HG03378 (cell line): ENCODE data around the gene CORIN.

Source experiments
- ATAC-seq: cut with Tn5 transposase; IDR thresholded peaks from one replicate; pipeline ENCODE4 v1.9.1; 2021; ENCODE audit warnings: mild to moderate bottlenecking, moderate library complexity; ENCODE audit not compliant: unreplicated experiment

The CORIN gene

GRCh38 chr4:47831026-47831679, 6.7 kb downstream of the CORIN start:
- no peak for ATAC-seq

GRCh38 chr4:47830265-47831025, 7.4 kb downstream of the CORIN start:
- ATAC-seq = no peak

- ATAC-seq = no peak
Observed at GRCh38 chr4:47829438-47829837, 8.4 kb downstream of the CORIN start.

DNA sequence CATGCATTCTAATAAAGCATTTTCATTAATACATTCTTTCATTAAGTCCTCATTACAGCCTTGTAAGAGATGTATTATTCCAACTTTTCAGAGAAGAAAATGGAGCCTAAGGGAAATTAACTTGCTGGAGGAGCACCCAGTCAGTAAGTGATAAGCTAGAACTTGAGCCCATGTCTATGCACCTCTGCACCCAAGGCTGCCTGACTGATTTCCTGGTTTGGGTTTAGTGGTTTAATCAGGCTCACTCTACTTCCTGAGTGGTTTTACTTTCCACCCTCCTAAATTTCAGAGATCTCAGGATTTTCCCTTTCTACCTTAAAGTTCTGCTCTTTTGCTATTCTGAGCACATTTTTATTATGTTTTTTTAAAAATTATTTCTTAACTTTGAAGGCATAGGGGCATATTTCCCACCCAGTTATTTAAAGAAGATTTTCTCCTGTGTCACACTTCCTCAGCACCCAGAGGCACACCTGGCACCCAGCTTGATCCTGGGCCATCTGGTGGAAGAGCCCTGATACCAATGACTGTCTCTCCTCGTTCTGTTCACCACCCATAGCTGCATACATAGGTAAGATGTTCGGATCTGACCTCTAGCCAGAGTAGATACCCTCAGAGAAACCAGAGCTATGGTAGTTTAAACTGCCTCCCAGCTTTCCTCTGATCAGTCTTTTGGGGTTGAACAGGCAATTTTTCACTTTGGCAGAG, 10.4 kb downstream of the CORIN start:
- ATAC-seq = no peak

DNA sequence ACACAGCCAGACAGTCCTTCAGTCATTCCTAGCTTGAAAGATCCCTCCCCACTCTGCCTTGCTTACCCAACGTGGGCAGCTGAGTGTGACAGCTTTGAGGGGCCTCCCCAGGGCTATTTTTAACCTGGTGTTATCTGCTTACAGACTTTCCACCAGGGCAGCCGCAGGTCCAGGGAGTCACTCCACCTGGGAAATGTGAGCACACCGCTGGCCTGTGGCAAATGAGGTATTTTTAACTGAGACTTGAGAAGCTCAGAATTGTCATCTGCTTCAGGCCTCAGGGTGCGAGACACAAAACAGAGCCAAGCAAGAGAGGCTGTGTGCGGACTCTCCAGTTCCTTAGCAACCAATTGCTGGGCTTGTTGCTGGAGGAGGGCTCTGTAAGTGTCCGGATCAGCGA, 13.0 kb downstream of the CORIN start:
- ATAC-seq = peak; percentile 77

- no peak for ATAC-seq
Observed at GRCh38 chr4:47819178-47819577, 18.7 kb downstream of the CORIN start.

GRCh38 chr4:47817275-47817674, 20.6 kb downstream of the CORIN start:
- ATAC-seq = no peak

DNA sequence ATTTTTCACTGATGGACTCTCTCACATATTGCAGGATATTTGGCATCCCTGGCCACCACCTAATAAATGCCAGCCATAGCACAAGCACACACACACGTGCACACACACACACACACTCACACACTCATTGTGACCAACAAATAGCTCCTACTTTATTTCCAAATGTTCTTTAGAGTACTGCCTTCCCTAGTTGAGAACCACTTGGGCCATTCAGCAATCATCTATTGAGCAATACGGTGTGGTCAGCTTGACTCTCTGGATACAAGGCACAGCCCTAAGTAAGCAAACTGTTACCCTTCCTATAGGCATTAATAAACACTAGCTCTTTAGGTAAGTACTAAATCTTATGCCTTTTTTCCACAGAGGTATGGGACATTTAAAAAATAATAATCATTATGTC, 21.1 kb downstream of the CORIN start:
- no peak for ATAC-seq

DNA sequence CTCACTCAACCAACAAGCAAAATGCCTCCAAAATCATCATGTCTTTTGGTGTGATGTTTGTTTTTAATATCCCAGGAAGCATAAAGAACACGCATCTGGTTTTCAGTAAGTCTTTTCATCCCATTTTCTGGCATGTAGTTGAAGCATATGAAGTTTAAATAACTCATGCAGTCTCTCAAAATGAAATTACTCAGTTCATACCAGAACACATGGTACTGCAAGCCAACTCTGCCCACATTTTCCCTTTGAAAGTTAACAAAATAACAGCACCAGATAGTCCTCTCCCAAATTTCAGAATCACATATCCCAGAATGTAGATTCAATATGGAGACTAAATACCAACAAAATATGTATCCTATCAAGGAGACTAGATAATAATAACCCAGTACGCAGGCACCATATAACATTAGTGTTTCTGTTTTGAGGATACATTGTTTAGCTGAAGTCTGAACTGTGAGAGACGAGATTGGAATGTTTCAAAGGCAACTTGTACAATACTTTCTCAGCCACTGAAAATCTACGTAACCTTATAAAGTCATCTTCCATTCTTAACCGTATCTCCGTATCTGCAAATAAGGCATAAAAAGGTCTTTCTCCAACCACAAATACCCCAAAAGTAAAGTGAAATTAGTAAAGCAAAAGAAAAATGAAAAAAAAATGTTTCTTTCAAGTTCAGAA, 23.1 kb downstream of the CORIN start:
- ATAC-seq = no peak

DNA sequence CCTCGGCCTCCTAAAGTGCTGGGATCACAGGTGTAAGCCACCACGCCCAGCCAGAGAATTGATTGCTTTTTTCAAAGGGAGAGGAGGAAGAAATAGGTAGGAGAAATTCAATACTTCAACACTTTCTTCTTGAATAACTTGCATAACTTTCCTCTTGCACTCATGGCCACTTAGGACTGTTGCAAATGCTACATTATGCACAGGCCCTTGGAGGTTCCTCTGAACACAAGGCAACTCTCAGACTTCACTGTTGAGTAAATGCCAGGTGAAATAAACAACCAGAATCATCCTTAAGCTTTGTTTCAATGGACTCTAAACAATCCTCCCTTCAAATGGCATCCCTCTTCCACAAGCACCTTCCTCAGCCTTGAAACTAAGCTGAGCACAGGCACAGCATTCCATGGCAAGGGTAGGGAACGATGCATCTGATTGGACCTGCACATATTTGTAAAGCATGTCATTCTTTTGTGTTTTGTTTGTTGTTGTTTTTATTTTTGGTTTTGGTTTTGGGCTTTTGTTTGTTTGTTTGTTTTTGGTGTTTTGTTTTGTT, 28.1 kb downstream of the CORIN start:
- no peak for ATAC-seq

DNA sequence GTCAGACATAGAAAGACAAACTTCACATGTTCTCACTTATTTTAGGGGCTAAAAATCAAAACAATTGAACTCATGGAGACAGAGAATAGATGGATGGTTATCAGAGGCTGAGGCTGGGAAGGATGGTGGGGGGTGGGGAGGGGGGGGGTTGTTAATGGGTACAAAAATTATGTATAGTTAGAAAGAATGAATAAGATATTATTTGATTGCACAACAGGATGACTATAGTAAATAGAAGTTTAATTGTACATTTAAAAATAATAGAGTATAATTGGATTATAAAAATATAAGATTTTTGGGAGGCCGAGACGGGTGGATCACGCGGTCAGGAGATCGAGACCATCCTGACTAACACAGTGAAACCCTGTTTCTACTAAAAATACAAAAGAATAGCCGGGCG, 33.3 kb downstream of the CORIN start:
- no peak for ATAC-seq

DNA sequence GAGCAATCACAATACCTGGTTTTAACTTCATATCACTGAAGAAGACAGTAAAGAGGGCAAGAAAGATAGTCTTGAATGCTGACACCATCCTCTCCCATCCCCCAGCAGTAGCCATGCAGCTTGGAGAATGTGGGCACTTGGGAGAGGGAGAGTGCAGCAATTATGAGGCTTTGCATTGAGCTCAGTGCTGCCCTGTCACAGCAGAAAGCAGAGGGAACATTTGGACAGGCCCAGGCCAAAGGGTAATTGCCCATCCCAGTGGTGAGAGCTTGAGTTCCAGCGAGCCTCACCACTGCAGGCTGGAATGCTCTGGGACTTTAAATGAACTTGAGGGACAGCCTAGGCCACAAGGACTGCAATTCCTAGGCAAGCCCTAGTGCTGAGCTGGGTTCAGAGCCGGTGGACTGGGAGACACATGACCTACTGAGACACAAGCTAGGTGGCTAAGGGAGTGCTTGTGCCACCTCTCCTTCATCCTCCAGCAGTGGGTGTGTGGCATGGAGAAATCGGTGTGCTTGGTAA, 36.3 kb downstream of the CORIN start:
- no peak for ATAC-seq

DNA sequence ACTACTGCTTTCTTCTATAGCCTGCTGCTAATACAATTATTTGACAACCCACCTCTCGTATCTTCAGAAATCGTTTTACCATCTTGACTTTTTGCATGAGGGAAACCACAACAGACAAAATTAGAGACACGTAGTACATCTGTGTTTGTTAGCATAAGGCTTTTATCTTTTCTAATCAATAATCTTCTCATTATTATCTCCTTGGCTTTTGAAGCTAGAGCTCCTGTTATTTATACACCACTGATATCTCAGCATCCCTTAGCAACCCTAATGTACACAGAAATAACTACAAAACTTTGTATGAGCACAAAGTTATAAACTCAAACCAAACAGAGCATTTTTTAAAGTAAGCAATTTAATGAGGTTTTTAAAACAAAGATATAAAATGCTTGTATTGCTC, 39.7 kb downstream of the CORIN start:
- no peak for ATAC-seq

- ATAC-seq = no peak
Observed at GRCh38 chr4:47791965-47792364, 45.9 kb downstream of the CORIN start.

- no peak for ATAC-seq
Observed at GRCh38 chr4:47790105-47790504, 47.8 kb downstream of the CORIN start.

DNA sequence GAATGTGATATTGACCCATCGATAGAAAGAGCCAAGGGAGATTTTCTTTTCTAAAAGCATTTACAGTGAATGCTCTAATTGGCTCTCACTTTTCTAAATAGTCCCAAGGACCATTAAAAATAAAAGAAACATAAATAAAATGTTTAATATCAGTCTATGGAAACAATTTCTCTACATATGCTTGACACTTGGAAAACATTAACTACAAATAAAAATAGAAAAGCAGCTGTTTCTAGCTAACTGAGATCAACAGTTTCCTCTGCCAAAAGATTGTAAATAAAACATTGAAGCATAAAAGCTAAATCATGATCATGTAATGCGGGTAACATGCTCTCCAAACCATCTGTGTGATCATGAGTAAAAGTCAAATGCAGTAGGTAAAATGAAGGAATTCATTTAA, 49.7 kb downstream of the CORIN start:
- ATAC-seq = no peak

GRCh38 chr4:47786958-47787370, 50.9 kb downstream of the CORIN start:
- ATAC-seq = peak; percentile 74

GRCh38 chr4:47785153-47785552, 52.7 kb downstream of the CORIN start:
- no peak for ATAC-seq

GRCh38 chr4:47784222-47784621, 53.6 kb downstream of the CORIN start:
- ATAC-seq = no peak

- no peak for ATAC-seq
Observed at GRCh38 chr4:47776353-47776752, 61.5 kb downstream of the CORIN start.

DNA sequence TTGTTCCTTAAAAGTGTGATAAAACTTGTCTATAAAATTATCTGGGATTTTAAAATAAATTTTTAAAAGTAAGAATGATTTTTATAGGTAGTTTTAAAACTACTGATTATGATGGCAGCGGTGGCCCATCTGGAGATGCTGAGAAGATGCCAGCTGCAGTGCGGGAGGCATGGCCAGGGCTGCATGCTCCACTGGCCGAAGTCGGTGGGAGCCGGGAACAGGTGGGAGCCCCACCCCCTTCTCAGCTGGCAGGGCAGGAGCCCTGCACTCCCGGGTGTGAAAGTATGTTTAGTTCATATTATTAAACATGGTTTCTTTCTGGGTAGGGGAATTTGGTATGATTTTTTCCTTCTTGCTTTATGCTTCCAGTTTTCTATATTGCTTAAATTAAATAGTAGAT, 63.8 kb downstream of the CORIN start:
- no peak for ATAC-seq
